OCI-M1 (cell line): ENCODE measurements around the gene FAM163B.

ENCODE experiments used
- DNase-seq: peaks from one replicate; lab custom pipeline; 2025; lab: John Stamatoyannopoulos, UW

Gene FAM163B

GRCh38 chr9:133615606-133616188 lies 6.5 kb upstream of the FAM163B start:
- no peak for DNase-seq

- no peak for DNase-seq
Measured at GRCh38 chr9:133615186-133615585, 6.0 kb upstream of the FAM163B start.

- no peak for DNase-seq
Measured at GRCh38 chr9:133614678-133615077, 5.5 kb upstream of the FAM163B start.

GRCh38 chr9:133614056-133614455 lies 4.9 kb upstream of the FAM163B start:
- DNase-seq = no peak

GRCh38 chr9:133613432-133613831 lies 4.2 kb upstream of the FAM163B start:
- DNase-seq = no peak

GRCh38 chr9:133612816-133613215 lies 3.6 kb upstream of the FAM163B start:
- no peak for DNase-seq

GRCh38 chr9:133612051-133612450 lies 2.9 kb upstream of the FAM163B start:
- DNase-seq = no peak

- DNase-seq = no peak
Measured at GRCh38 chr9:133610845-133611244, 1.7 kb upstream of the FAM163B start.

- no peak for DNase-seq
Measured at GRCh38 chr9:133608889-133609288, 300 bp downstream of the FAM163B start.

- no peak for DNase-seq
Measured at GRCh38 chr9:133608382-133608781, 807 bp downstream of the FAM163B start.

- DNase-seq = no peak
Measured at GRCh38 chr9:133607976-133608375, 1.2 kb downstream of the FAM163B start.

GRCh38 chr9:133607381-133607780 lies 1.8 kb downstream of the FAM163B start:
- no peak for DNase-seq

- no peak for DNase-seq
Measured at GRCh38 chr9:133606708-133607025, 2.5 kb downstream of the FAM163B start.

- DNase-seq = no peak
Measured at GRCh38 chr9:133605856-133606707, 3.1 kb downstream of the FAM163B start.

- DNase-seq = no peak
Measured at GRCh38 chr9:133605446-133605845, 3.7 kb downstream of the FAM163B start.

- no peak for DNase-seq
Measured at GRCh38 chr9:133604856-133605255, 4.3 kb downstream of the FAM163B start.

GRCh38 chr9:133604214-133604613 lies 5.0 kb downstream of the FAM163B start:
- DNase-seq = no peak

- no peak for DNase-seq
Measured at GRCh38 chr9:133603135-133603927, 5.9 kb downstream of the FAM163B start.

- DNase-seq = no peak
Measured at GRCh38 chr9:133602277-133602676, 6.9 kb downstream of the FAM163B start.

GRCh38 chr9:133601746-133602145 lies 7.4 kb downstream of the FAM163B start:
- no peak for DNase-seq

- DNase-seq = no peak
Measured at GRCh38 chr9:133600739-133601138, 8.4 kb downstream of the FAM163B start.

GRCh38 chr9:133599470-133600173 lies 9.6 kb downstream of the FAM163B start:
- no peak for DNase-seq
